ENCODE results near the gene LACTBL1.

GRCh38 chr1:22906968-22907367, 65.7 kb downstream of the LACTBL1 start:
- TF ChIP-seq CTCF (IDR thresholded peaks at IDR 0.05) (no peak), POLR2A (IDR thresholded peaks at IDR 0.05) (no peak)

All from uterus (tissue), 2 donors.